Activated naive CD8-positive, alpha-beta T cell treated with anti-CD3 and anti-CD28 coated beads, Interleukin-2, amount 10 ng/mL, durations not matched to agents 7 days and 5 days (primary cell): ENCODE data around the gene CCDC85B. TPM values are rescaled to one million over a fixed set of nuclear protein-coding genes. Genes with fewer than 3 reads are reported as not detected.

Source experiments
- ATAC-seq: fragments of 150-1000 bp; cut with Tn5 transposase; one replicate; pipeline ENCODE4 v1.10.0; 2021; ENCODE audit warnings: low read depth, moderate library complexity
- POLR2A ChIA-PET: fragments of 350-600 bp; sonication (Branson Sonifier 250); formaldehyde crosslinking; loops from one replicate; lab custom pipeline; 2021; ENCODE audit warnings: antibody characterized with exemption; lab: Charles Lee
- DNase-seq: peaks from one replicate; pipeline ENCODE4 v3.0.0; 2021
- H3K27ac Mint-ChIP-seq: one replicate; pipeline ENCODE4 v1.8.0; 2022; ENCODE audit warnings: mild to moderate bottlenecking, mixed read lengths
- H3K27me3 Mint-ChIP-seq: one replicate; pipeline ENCODE4 v1.8.0; 2022; ENCODE audit warnings: mild to moderate bottlenecking, moderate library complexity, mixed read lengths
- H3K36me3 Mint-ChIP-seq: one replicate; pipeline ENCODE4 v1.8.0; 2021; ENCODE audit warnings: mild to moderate bottlenecking, mixed read lengths
- H3K4me1 Mint-ChIP-seq: one replicate; pipeline ENCODE4 v1.8.0; 2021; ENCODE audit warnings: mixed read lengths
- H3K4me3 Mint-ChIP-seq: one replicate; pipeline ENCODE4 v1.8.0; 2022; ENCODE audit warnings: mild to moderate bottlenecking, moderate library complexity, mixed read lengths
- H3K9me3 Mint-ChIP-seq: one replicate; pipeline ENCODE4 v1.8.0; 2021; ENCODE audit warnings: mixed read lengths
- total RNA-seq, 2 experiments: library from RNA; stranded (reverse); gene quantifications; one replicate each; pipeline ENCODE4 v1.2.3, GENCODE V29; 2021

Gene CCDC85B
- total RNA-seq, 2 experiments from 2014 or later: 59.8 to 66.3 TPM

GRCh38 chr11:65898656-65899355 is 8.3 kb downstream of the CCDC85B start:
- H3K27me3 Mint-ChIP-seq: peaks cover 6% of the 10 kb centered on the region
- H3K4me1 Mint-ChIP-seq: peaks cover 32% of the 10 kb centered on the region
- no peak for ATAC-seq
- peak overlapping the region; percentile 79 for H3K27ac Mint-ChIP-seq
- peak overlapping the region; percentile 87 for H3K4me3 Mint-ChIP-seq
- peaks cover 2% of the 10 kb centered on the region for H3K36me3 Mint-ChIP-seq
- no peak for DNase-seq
- H3K9me3 Mint-ChIP-seq: no peaks in the 10 kb centered on the region
- POLR2A ChIA-PET: interaction anchor here (0.6 to 8.0 kb wide), 7 partner anchors 9 to 1138 kb away, joined by 3 to 108 read pairs (median 4); partner anchors contain the start of genes CCDC85B and FIBP

- Mint-ChIP-seq H3K4me1 (peaks cover 27% of the 10 kb centered on the region), H3K9me3 (no peaks in the 10 kb centered on the region), H3K4me3 (peak overlapping the region; percentile 72), H3K27ac (peak overlapping the region; percentile 51), H3K36me3 (peaks cover 2% of the 10 kb centered on the region), H3K27me3 (peaks cover 8% of the 10 kb centered on the region)
- POLR2A ChIA-PET: interaction anchor here (0.6 to 8.0 kb wide), 10 partner anchors 9 to 1139 kb away, joined by 3 to 108 read pairs (median 4); partner anchors contain the start of genes C11orf68, CCDC85B, FIBP and MUS81
- DNase-seq (peak; percentile 71), ATAC-seq (peak; percentile 28)
These were observed 9.1 kb downstream of the CCDC85B start for GRCh38 chr11:65899356-65900124.

- H3K9me3 Mint-ChIP-seq: no peaks in the 10 kb centered on the region
- peaks cover 8% of the 10 kb centered on the region for H3K27me3 Mint-ChIP-seq
- H3K27ac Mint-ChIP-seq: peak within 1 kb of the TSS; percentile 51
- peaks cover 2% of the 10 kb centered on the region for H3K36me3 Mint-ChIP-seq
- H3K4me1 Mint-ChIP-seq: peaks cover 24% of the 10 kb centered on the region
- POLR2A ChIA-PET: interaction anchor here (0.6 to 8.0 kb wide), 11 partner anchors 9 to 453 kb away, joined by 3 to 108 read pairs (median 5); partner anchors contain the start of genes C11orf68, CCDC85B, FIBP and MUS81
- ATAC-seq (peak; percentile 92), DNase-seq (peak; percentile 90)
- H3K4me3 Mint-ChIP-seq: peak within 1 kb of the TSS; percentile 72
These were observed 9.8 kb downstream of the CCDC85B start, which contains the start of gene FOSL1 for GRCh38 chr11:65900125-65900898. TSS of gene FOSL1 (minus strand) at chr11:65900388. CDS start at chr11:65900339, 49 bp downstream.

GRCh38 chr11:65900899-65901180 is 10.4 kb downstream of the CCDC85B start:
- H3K27me3 Mint-ChIP-seq: peaks cover 8% of the 10 kb centered on the region
- H3K9me3 Mint-ChIP-seq: no peaks in the 10 kb centered on the region
- POLR2A ChIA-PET: interaction anchor here (0.7 to 8.0 kb wide), 10 partner anchors 8 to 261 kb away, joined by 3 to 108 read pairs (median 6); partner anchors contain the start of genes C11orf68, CCDC85B, FIBP and MUS81
- peak overlapping the region; percentile 51 for H3K27ac Mint-ChIP-seq
- no peak for ATAC-seq
- H3K4me3 Mint-ChIP-seq: peak overlapping the region; percentile 59
- H3K36me3 Mint-ChIP-seq: no peaks in the 10 kb centered on the region
- no peak for DNase-seq
- peaks cover 19% of the 10 kb centered on the region for H3K4me1 Mint-ChIP-seq

- Mint-ChIP-seq H3K36me3 (no peaks in the 10 kb centered on the region), H3K9me3 (no peaks in the 10 kb centered on the region), H3K27me3 (peaks cover 11% of the 10 kb centered on the region), H3K4me1 (peaks cover 12% of the 10 kb centered on the region), H3K4me3 (no peak overlapping the region), H3K27ac (no peak overlapping the region)
- POLR2A ChIA-PET: interaction anchor here (8.0 kb wide), 1 partner anchor 13 kb away, joined by 108 read pairs; the partner anchor contains the start of genes CCDC85B and FIBP
- DNase-seq (no peak), ATAC-seq (no peak)
These were observed 12.6 kb downstream of the CCDC85B start for GRCh38 chr11:65903068-65903481.

GRCh38 chr11:65903715-65904114 is 13.2 kb downstream of the CCDC85B start:
- H3K36me3 Mint-ChIP-seq: no peaks in the 10 kb centered on the region
- ATAC-seq (no peak), DNase-seq (no peak)
- POLR2A ChIA-PET: interaction anchor here (8.0 kb wide), 1 partner anchor 14 kb away, joined by 108 read pairs; the partner anchor contains the start of genes CCDC85B and FIBP
- H3K4me1 Mint-ChIP-seq: peaks cover 9% of the 10 kb centered on the region
- no peak overlapping the region for H3K27ac Mint-ChIP-seq
- no peaks in the 10 kb centered on the region for H3K9me3 Mint-ChIP-seq
- H3K27me3 Mint-ChIP-seq: peaks cover 11% of the 10 kb centered on the region
- H3K4me3 Mint-ChIP-seq: no peak overlapping the region

- peaks cover 13% of the 10 kb centered on the region for H3K27me3 Mint-ChIP-seq
- H3K36me3 Mint-ChIP-seq: no peaks in the 10 kb centered on the region
- no peak overlapping the region for H3K4me3 Mint-ChIP-seq
- no peak for ATAC-seq
- H3K9me3 Mint-ChIP-seq: no peaks in the 10 kb centered on the region
- peaks cover 12% of the 10 kb centered on the region for H3K4me1 Mint-ChIP-seq
- DNase-seq: no peak
- no peak overlapping the region for H3K27ac Mint-ChIP-seq
- POLR2A ChIA-PET: interaction anchor here (0.8 to 1.5 kb wide), 2 partner anchors 12 to 16 kb away, joined by 3 to 5 read pairs; partner anchors contain the start of gene CCDC85B
These were observed 16.1 kb downstream of the CCDC85B start for GRCh38 chr11:65906602-65907001.

- no peak overlapping the region for H3K27ac Mint-ChIP-seq
- POLR2A ChIA-PET: interaction anchor here (1.7 kb wide), 1 partner anchor 10 kb away, joined by 6 read pairs; no protein-coding TSS in a partner anchor
These were observed 17.4 kb downstream of the CCDC85B start for GRCh38 chr11:65907878-65908277.

GRCh38 chr11:65911682-65912568 is 21.5 kb downstream of the CCDC85B start:
- POLR2A ChIA-PET: interaction anchor here (0.8 to 2.4 kb wide), 7 partner anchors 16 to 200 kb away, joined by 3 to 10 read pairs (median 3); partner anchors contain the start of gene CCDC85B
- Mint-ChIP-seq H3K27me3 (peaks cover 2% of the 10 kb centered on the region), H3K4me1 (peaks cover 24% of the 10 kb centered on the region), H3K9me3 (no peaks in the 10 kb centered on the region), H3K4me3 (peak overlapping the region; percentile 16), H3K27ac (peak overlapping the region; percentile 0), H3K36me3 (peaks cover 4% of the 10 kb centered on the region)
- DNase-seq: no peak
- ATAC-seq: no peak

More at GRCh38 chr11:65907878-65908277, 17.4 kb downstream of the CCDC85B start:
- ATAC-seq: no peak
- peaks cover 13% of the 10 kb centered on the region for H3K4me1 Mint-ChIP-seq
- H3K27me3 Mint-ChIP-seq: peaks cover 8% of the 10 kb centered on the region
- DNase-seq: no peak
- H3K36me3 Mint-ChIP-seq: no peaks in the 10 kb centered on the region
- H3K9me3 Mint-ChIP-seq: no peaks in the 10 kb centered on the region
- no peak overlapping the region for H3K4me3 Mint-ChIP-seq

GRCh38 chr11:65912845-65913244 is 22.4 kb downstream of the CCDC85B start:
- Mint-ChIP-seq H3K4me1 (peaks cover 28% of the 10 kb centered on the region), H3K27me3 (peaks cover 2% of the 10 kb centered on the region), H3K9me3 (no peaks in the 10 kb centered on the region), H3K4me3 (no peak overlapping the region), H3K27ac (no peak overlapping the region), H3K36me3 (peaks cover 8% of the 10 kb centered on the region)
- ATAC-seq: no peak
- POLR2A ChIA-PET: interaction anchor here (2.4 kb wide), 1 partner anchor 22 kb away, joined by 10 read pairs; the partner anchor contains the start of gene CCDC85B
- no peak for DNase-seq

GRCh38 chr11:65915101-65915820 is 24.8 kb downstream of the CCDC85B start:
- peaks cover 2% of the 10 kb centered on the region for H3K27me3 Mint-ChIP-seq

More at GRCh38 chr11:65915101-65915820, 24.8 kb downstream of the CCDC85B start:
- POLR2A ChIA-PET: interaction anchor here (0.8 to 1.3 kb wide), 3 partner anchors 13 to 25 kb away, joined by 3 read pairs; partner anchors contain the start of gene CCDC85B
- H3K4me3 Mint-ChIP-seq: no peak overlapping the region
- peaks cover 21% of the 10 kb centered on the region for H3K4me1 Mint-ChIP-seq
- peak overlapping the region; percentile 33 for H3K27ac Mint-ChIP-seq
- no peak for ATAC-seq
- no peaks in the 10 kb centered on the region for H3K9me3 Mint-ChIP-seq
- DNase-seq: no peak
- peaks cover 12% of the 10 kb centered on the region for H3K36me3 Mint-ChIP-seq
